GM21528 (cell line): ENCODE results near the gene TP53BP1.
"Not testable (repeated sequence)": the region's sequence is repeated elsewhere in the genome, so short reads cannot be mapped to it uniquely, and the experiment has no call there.

Source experiments
- ATAC-seq: cut with Tn5 transposase; IDR thresholded peaks from one replicate; pipeline ENCODE4 v1.9.1; 2021; ENCODE audit warnings: mild to moderate bottlenecking, moderate library complexity; ENCODE audit not compliant: unreplicated experiment, low FRiP score

Gene TP53BP1, protein sequence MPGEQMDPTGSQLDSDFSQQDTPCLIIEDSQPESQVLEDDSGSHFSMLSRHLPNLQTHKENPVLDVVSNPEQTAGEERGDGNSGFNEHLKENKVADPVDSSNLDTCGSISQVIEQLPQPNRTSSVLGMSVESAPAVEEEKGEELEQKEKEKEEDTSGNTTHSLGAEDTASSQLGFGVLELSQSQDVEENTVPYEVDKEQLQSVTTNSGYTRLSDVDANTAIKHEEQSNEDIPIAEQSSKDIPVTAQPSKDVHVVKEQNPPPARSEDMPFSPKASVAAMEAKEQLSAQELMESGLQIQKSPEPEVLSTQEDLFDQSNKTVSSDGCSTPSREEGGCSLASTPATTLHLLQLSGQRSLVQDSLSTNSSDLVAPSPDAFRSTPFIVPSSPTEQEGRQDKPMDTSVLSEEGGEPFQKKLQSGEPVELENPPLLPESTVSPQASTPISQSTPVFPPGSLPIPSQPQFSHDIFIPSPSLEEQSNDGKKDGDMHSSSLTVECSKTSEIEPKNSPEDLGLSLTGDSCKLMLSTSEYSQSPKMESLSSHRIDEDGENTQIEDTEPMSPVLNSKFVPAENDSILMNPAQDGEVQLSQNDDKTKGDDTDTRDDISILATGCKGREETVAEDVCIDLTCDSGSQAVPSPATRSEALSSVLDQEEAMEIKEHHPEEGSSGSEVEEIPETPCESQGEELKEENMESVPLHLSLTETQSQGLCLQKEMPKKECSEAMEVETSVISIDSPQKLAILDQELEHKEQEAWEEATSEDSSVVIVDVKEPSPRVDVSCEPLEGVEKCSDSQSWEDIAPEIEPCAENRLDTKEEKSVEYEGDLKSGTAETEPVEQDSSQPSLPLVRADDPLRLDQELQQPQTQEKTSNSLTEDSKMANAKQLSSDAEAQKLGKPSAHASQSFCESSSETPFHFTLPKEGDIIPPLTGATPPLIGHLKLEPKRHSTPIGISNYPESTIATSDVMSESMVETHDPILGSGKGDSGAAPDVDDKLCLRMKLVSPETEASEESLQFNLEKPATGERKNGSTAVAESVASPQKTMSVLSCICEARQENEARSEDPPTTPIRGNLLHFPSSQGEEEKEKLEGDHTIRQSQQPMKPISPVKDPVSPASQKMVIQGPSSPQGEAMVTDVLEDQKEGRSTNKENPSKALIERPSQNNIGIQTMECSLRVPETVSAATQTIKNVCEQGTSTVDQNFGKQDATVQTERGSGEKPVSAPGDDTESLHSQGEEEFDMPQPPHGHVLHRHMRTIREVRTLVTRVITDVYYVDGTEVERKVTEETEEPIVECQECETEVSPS (N-terminal part only)

DNA sequence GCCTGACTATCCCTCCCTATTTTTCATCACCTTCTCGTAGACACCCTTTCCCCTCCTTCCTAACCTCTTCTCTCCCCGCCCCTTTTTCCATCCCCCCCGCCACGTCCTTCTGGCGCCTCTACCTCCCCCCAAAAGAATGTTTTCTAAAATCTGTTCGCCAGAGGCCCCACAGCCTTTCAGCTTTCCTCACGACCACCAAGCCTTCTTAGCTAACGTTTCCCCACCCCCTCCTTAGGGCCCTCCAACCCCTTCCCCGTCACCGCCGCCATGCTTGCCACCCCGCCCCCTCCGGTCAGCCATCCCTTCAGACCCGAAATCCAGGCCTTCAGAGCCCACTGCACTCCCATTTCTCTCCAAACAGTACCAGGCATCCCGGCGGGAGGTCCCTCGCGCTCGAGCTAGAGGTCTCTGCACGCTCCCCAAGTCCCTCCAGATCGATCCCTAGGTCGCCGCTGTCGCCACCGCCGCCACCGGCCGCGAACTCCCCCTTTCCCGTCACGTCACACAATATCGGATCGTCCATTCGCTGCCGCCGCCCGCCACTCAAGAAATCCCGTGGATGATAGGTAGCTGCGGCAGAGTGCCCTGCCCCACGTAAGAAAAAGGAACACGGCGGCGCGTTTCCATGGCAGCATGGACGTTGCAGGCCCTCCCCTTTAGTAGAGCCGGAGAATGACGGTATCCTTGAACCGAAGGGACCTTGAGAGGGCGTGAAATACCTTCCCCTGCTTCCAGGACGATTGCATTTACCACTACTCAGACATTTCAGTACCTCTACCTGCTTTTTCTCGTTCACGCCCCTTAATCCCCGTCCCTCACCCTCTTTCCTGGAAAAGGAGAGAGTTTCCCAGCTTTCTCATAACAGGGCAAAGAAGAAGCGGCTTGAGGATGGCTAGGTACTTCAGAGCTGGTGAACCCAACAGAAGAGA lies at the start of gene TP53BP1:
Gene TP53BP1, minus strand, starts transcription at position 484 of the 929 bp plus-strand sequence. Its CDS starts 113 bp downstream, at position 371.
- peak; percentile 97 for ATAC-seq

DNA sequence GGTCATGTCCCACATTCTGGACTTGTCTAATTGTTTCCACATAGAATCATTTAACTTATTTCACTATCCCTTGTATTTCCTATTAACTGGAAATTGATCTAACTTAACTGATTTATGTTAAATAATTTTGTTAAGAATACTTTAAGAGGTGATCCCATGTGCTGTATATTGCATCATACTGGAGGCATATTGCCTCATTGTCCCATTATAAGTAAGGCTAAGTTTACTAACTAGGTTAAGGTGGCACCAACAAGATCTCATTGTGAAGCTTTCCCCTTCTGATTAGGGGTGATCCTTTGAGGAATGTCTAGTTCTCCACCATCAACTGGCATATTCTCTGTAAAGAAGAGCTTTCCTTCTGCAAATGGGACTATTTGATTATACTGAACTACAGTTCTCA lies 48.8 kb upstream of the TP53BP1 start:
- no peak for ATAC-seq

DNA sequence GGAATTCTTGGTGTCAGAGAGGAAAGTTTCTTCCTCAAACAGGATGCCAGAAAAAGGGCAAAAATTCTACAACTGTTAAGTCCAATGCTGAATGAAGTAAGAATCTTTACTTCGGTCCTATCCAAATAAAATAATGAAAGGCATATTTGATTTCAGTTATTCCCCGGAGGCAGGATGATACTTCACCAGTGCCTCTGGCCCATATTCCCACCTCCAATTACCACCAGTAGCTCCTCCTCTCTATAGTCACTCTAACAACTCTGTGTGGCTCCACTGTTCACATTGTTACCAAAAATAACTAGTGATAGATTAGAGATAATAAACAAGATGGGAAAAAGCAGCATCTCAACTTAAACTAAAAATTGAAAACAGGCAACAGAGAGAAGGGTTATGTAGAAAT lies 45.1 kb upstream of the TP53BP1 start:
- no peak for ATAC-seq

- ATAC-seq = no peak
Observed at GRCh38 chr15:43534897-43535296, 41.9 kb upstream of the TP53BP1 start.

DNA sequence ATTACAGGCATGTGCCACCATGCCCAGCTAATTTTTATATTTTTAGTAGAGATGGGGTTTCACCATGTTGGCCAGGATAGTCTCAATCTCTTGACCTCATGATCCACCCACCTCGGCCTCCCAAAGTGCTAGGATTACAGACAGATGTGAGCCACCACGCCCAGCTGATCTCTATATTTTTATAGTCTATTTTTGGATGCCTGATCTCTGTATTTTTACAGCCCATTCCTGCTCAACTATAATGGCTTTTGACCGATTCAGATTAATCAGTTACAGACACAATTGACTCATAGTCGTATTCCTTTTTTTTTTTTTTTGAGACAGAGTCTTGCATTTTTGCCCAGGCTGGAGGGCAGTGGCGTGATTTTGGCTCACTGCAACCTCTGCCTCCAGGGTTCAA lies 39.9 kb upstream of the TP53BP1 start:
- not testable (repeated sequence) for ATAC-seq

DNA sequence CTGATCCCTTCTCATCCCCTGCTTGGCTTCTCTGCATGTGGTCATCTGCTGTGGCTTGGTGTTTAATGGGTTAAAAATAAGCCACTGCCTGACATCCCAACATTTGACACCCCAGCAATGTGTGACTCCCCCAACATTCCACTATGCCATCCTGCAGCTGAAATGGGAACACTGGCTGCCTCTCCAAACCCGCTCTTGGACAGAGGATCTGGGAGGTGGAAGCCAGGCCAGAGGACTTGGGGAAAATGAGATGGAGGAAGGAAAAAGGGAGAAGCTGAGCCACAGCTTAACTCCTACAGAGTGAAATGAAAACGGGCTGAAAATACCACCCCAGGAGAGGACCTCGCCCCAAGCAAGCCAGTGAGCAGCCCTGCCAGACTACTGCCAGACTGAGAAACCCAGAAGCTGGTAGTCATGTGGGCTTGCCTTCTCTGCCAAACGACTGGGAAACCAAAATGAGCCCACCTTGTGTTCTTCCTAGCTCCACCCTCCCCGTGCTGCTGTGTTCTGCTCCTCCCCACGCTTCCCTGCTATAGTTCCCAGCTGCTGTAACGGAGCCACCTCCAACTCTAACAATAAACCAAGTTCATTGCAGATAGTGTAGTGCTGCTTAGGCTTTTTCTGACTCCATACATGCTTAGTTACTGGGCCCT lies 38.2 kb upstream of the TP53BP1 start:
- ATAC-seq = no peak

GRCh38 chr15:43529587-43530345 lies 36.8 kb upstream of the TP53BP1 start:
- ATAC-seq = no peak

GRCh38 chr15:43529141-43529540 lies 36.2 kb upstream of the TP53BP1 start:
- no peak for ATAC-seq

GRCh38 chr15:43528542-43529007 lies 35.6 kb upstream of the TP53BP1 start:
- no peak for ATAC-seq

DNA sequence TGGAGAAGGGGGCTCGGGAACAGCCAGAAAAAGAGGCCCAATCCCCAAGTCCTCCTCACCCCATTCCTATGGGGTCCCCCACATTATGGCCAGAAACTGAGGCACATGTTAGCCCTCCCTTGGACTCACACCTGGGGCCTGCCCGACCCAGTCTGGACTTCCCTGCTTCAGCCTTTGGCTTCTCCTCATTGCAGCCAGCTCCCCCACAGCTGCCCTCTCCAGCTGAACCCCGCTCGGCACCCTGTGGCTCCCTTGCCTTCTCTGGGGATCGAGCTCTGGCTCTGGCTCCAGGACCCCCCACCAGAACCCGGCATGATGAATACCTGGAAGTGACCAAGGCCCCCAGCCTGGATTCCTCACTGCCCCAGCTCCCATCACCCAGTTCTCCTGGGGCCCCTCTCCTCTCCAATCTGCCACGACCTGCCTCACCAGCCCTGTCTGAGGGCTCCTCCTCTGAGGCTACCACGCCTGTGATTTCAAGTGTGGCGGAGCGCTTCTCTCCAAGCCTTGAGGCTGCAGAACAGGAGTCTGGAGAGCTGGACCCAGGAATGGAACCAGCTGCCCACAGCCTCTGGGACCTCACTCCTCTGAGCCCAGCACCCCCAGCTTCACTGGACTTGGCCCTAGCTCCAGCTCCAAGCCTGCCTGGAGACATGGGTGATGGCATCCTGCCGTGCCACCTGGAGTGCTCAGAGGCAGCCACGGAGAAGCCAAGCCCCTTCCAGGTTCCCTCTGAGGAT lies 35.0 kb upstream of the TP53BP1 start:
- no peak for ATAC-seq

DNA sequence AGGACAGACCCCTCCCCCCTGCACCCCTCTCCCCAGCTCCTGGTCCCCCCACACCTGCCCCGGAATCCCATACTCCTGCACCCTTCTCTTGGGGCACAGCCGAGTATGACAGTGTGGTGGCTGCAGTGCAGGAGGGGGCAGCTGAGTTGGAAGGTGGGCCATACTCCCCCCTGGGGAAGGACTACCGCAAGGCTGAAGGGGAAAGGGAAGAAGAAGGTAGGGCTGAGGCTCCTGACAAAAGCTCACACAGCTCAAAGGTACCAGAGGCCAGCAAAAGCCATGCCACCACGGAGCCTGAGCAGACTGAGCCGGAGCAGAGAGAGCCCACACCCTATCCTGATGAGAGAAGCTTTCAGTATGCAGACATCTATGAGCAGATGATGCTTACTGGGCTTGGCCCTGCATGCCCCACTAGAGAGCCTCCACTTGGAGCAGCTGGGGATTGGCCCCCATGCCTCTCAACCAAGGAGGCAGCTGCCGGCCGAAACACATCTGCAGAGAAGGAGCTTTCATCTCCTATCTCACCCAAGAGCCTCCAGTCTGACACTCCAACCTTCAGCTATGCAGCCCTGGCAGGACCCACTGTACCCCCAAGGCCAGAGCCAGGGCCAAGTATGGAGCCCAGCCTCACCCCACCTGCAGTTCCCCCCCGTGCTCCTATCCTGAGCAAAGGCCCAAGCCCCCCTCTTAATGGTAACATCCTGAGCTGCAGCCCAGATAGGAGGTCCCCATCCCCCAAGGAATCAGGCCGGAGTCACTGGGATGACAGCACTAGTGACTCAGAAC lies 34.3 kb upstream of the TP53BP1 start:
- ATAC-seq = no peak

DNA sequence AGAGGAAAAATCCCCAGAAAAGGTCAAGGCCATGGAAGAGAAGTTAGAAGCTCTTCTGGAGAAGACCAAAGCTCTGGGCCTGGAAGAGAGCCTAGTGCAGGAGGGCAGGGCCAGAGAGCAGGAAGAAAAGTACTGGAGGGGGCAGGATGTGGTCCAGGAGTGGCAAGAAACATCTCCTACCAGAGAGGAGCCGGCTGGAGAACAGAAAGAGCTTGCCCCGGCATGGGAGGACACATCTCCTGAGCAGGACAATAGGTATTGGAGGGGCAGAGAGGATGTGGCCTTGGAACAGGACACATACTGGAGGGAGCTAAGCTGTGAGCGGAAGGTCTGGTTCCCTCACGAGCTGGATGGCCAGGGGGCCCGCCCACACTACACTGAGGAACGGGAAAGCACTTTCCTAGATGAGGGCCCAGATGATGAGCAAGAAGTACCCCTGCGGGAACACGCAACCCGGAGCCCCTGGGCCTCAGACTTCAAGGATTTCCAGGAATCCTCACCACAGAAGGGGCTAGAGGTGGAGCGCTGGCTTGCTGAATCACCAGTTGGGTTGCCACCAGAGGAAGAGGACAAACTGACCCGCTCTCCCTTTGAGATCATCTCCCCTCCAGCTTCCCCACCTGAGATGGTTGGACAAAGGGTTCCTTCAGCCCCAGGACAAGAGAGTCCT lies 33.4 kb upstream of the TP53BP1 start:
- ATAC-seq = no peak

DNA sequence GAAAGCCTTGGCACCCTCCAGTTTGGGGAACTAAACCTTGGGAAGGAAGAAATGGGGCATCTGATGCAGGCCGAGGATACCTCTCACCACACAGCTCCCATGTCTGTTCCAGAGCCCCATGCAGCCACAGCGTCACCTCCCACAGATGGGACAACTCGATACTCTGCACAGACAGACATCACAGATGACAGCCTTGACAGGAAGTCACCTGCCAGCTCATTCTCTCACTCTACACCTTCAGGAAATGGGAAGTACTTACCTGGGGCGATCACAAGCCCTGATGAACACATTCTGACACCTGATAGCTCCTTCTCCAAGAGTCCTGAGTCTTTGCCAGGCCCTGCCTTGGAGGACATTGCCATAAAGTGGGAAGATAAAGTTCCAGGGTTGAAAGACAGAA lies 32.2 kb upstream of the TP53BP1 start:
- no peak for ATAC-seq

GRCh38 chr15:43524254-43524845 lies 31.4 kb upstream of the TP53BP1 start:
- ATAC-seq = no peak

- ATAC-seq = no peak
Observed at GRCh38 chr15:43523646-43524045, 30.7 kb upstream of the TP53BP1 start.

GRCh38 chr15:43522247-43522646 lies 29.3 kb upstream of the TP53BP1 start:
- no peak for ATAC-seq
